CD14-positive monocyte (primary cell): ENCODE data around the gene SMIM22. TPM values are rescaled to one million over a fixed set of nuclear protein-coding genes. Genes with fewer than 3 reads are reported as not detected.

Experiments used
- DNase-seq, 3 donors: peaks; one replicate each; pipeline ENCODE4 v3.0.0-alpha.2; 2011 to 2022
- H2AFZ ChIP-seq: 2 replicates; pipeline ENCODE4 v1.6.0; 2012; ENCODE audit warnings: mild to moderate bottlenecking, low read depth, low read length, inconsistent platforms; ENCODE audit not compliant: insufficient read depth, poor library complexity, severe bottlenecking
- H3K27ac ChIP-seq, 2 donors: 1 replicate in 1 of 2; 2 replicates in 1 of 2; pipeline ENCODE4 v1.5.1; 2012 to 2013; ENCODE audit warnings: low read length in 2 of 2, control low read depth in 1 of 2, inconsistent platforms in 1 of 2, low read depth in 1 of 2, mild to moderate bottlenecking in 1 of 2
- H3K27me3 ChIP-seq, 2 donors: one replicate each; pipeline versions ENCODE4 v1.6.0 to v1.6.1; 2011 to 2013; ENCODE audit warnings: low read length in 2 of 2; ENCODE audit not compliant: control insufficient read depth in 2 of 2, insufficient read depth in 2 of 2
- H3K36me3 ChIP-seq, 2 donors: replicated peaks in 1 of 2; 1 replicate in 1 of 2; 2 replicates in 1 of 2; pipeline versions ENCODE4 v1.5.1 to v1.6.1; 2012 to 2013; ENCODE audit warnings: low read length in 2 of 2, control low read depth in 1 of 2, inconsistent platforms in 1 of 2, mild to moderate bottlenecking in 1 of 2; ENCODE audit not compliant: insufficient read depth in 2 of 2, control insufficient read depth in 1 of 2
- H3K4me1 ChIP-seq, 2 donors: 1 replicate in 1 of 2; 2 replicates in 1 of 2; pipeline versions ENCODE4 v1.5.1 to v1.6.1; 2012 to 2013; ENCODE audit warnings: low read length in 2 of 2, control low read depth in 1 of 2, inconsistent platforms in 1 of 2, mild to moderate bottlenecking in 1 of 2, moderate library complexity in 1 of 2; ENCODE audit not compliant: insufficient read depth in 2 of 2, control insufficient read depth in 1 of 2
- H3K4me2 ChIP-seq: replicated peaks from 2 replicates; pipeline ENCODE3; 2012; ENCODE audit warnings: low read length, moderate library complexity, mild to moderate bottlenecking; ENCODE audit not compliant: poor library complexity, severe bottlenecking; ENCODE audit errors: extremely low read depth
- H3K4me3 ChIP-seq, 3 experiments: fragments of 200-600 bp in 1 of 3; sonication (generic) in 1 of 3; replicated peaks in 1 of 3; 1 replicate in 2 of 3; 2 replicates in 1 of 3; pipeline ENCODE4 v1.5.1; 2011 to 2013; ENCODE audit warnings: low read length in 3 of 3, mild to moderate bottlenecking in 3 of 3, control low read depth in 2 of 3, low read depth in 2 of 3, inconsistent platforms in 1 of 3, moderate library complexity in 1 of 3
- H3K79me2 ChIP-seq: 2 replicates; pipeline ENCODE4 v1.6.0; 2012; ENCODE audit warnings: mild to moderate bottlenecking, control low read depth, inconsistent platforms, low read length, moderate library complexity; ENCODE audit not compliant: insufficient read depth
- H3K9ac ChIP-seq: 2 replicates; pipeline ENCODE4 v1.6.0; 2017; ENCODE audit warnings: low read length, mild to moderate bottlenecking; ENCODE audit not compliant: insufficient read depth, poor library complexity, severe bottlenecking
- H3K9me3 ChIP-seq, 2 donors: replicated peaks in 1 of 2; 1 replicate in 1 of 2; 2 replicates in 1 of 2; pipeline versions ENCODE4 v1.5.1 to v1.6.1; 2012 to 2013; ENCODE audit warnings: low read length in 2 of 2, control low read depth in 1 of 2; ENCODE audit not compliant: control insufficient read depth in 1 of 2, insufficient read depth in 1 of 2
- H4K20me1 ChIP-seq: 2 replicates; pipeline ENCODE4 v1.6.0; 2012; ENCODE audit warnings: mild to moderate bottlenecking, low read length, control low read depth, moderate library complexity; ENCODE audit not compliant: insufficient read depth
- H3K27ac Mint-ChIP-seq, 7 donors: one replicate each; pipeline ENCODE4 v1.8.0; 2020; ENCODE audit warnings: mild to moderate bottlenecking in 7 of 7, mixed read lengths in 7 of 7, moderate library complexity in 6 of 7, inconsistent platforms in 2 of 7
- H3K27me3 Mint-ChIP-seq, 3 donors: one replicate each; pipeline ENCODE4 v1.8.0; 2021 to 2022; ENCODE audit warnings: low read depth in 3 of 3, mild to moderate bottlenecking in 3 of 3, mixed read lengths in 3 of 3, moderate library complexity in 3 of 3, inconsistent platforms in 1 of 3
- H3K36me3 Mint-ChIP-seq, 2 donors: one replicate each; pipeline ENCODE4 v1.8.0; 2020; ENCODE audit warnings: mixed read lengths in 2 of 2, inconsistent platforms in 1 of 2, mild to moderate bottlenecking in 1 of 2
- H3K4me1 Mint-ChIP-seq: one replicate; pipeline ENCODE4 v1.8.0; 2020; ENCODE audit warnings: mild to moderate bottlenecking, mixed read lengths
- H3K4me3 Mint-ChIP-seq, 2 donors: one replicate each; pipeline ENCODE4 v1.8.0; 2020; ENCODE audit warnings: mild to moderate bottlenecking in 2 of 2, mixed read lengths in 2 of 2, moderate library complexity in 1 of 2
- H3K9me3 Mint-ChIP-seq, 7 donors: one replicate each; pipeline ENCODE4 v1.8.0; 2020 to 2022; ENCODE audit warnings: mixed read lengths in 7 of 7, mild to moderate bottlenecking in 6 of 7, moderate library complexity in 6 of 7, inconsistent platforms in 2 of 7
- WGBS: methylation state at CpG from one replicate; pipeline ENCODE4 v1.1.5; 2013; ENCODE audit warnings: missing lambda C conversion rate; ENCODE audit not compliant: insufficient coverage; 5-methylcytosine and 5-hydroxymethylcytosine counted together
- intact Hi-C, 2 donors: fragments of 100-400 bp; cut with micrococcal nuclease; formaldehyde crosslinking; loops; one replicate each; pipeline versions ENCODE4 v1.15.0 to v1.15.1; 2023
- polyA minus RNA-seq: library from RNA; depleted of rRNA, polyadenylated mRNA; stranded (reverse); fragments of >200 nt; gene quantifications from 2 replicates; pipeline ENCODE4 v1.2.3, GENCODE V29; 2012
- polyA plus RNA-seq, 3 donors: library from polyadenylated mRNA; depleted of rRNA in 1 of 3; unstranded in 2 of 3; stranded (reverse) in 1 of 3; fragments of 300-500 nt in 2 of 3; fragments of >200 nt in 1 of 3; fragmentation: Illumina TruSeq in 2 of 3; gene quantifications; 1 replicate in 2 of 3; 2 replicates in 1 of 3; pipeline ENCODE4 v1.2.3, GENCODE V29; 2012 to 2021
- total RNA-seq, 12 experiments: library from RNA in 1 of 12; stranded (reverse) in 1 of 12; fragments of 120-200 nt in 1 of 12; gene quantifications; one replicate each; pipeline ENCODE4 v1.2.4 and lab custom pipeline; 2013 to 2026; ENCODE audit warnings: mixed read lengths in 6 of 12, inconsistent platforms in 1 of 12
- TF ChIP-seq, protein P1 (sequence below): fragments of 200-600 bp; IDR thresholded peaks from one replicate; pipeline ENCODE4 v1.8.0; 2022; ENCODE audit warnings: antibody characterized with exemption, mild to moderate bottlenecking

SMIM22 gene, protein sequence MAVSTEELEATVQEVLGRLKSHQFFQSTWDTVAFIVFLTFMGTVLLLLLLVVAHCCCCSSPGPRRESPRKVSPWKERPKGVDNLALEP
- not detected for total RNA-seq (2013)
- not detected for polyA plus RNA-seq
- polyA minus RNA-seq, result not detected in 2 replicates
- 0 to 0.30 (median 0.06) reads per million in 11 experiments for total RNA-seq (lab: John Stamatoyannopoulos, UW)

DNA sequence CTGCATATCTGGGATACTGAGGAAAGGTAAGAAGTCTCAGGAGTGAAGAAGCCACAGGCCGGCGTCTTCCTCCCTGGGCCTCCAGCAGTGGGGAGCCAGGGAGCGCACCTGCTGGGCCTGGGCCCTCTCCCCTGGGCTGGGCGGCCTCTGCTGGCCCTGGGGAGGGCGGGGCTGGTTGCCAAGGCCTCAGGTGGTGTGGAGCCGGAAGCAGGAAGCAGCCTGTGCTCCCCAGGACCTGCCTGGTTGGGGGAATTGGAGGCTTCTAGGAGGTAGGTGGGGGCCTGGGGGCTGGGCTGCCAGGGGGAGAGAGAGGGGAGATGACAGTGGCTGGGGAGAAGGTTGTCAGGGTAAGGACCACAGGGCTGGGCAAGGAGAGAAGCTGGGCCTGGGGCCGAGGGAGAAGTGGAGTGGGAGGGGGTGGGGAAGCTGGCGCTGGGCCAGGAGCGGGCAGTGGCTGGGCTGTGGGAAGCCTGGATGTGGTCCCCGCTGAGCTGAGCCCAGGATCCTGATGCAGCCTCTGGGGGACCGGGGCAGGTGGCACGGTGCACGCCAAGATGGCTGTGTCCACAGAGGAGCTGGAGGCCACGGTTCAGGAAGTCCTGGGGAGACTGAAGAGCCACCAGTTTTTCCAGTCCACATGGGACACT lies at the start of gene SMIM22:
Gene SMIM22, plus strand, starts transcription at position 189 of the 647 bp plus-strand sequence. Its CDS starts 366 bp downstream, at position 555.
- peaks cover 9% of the 10 kb centered on the region for H3K4me1 Mint-ChIP-seq
- intact Hi-C loops, result no loop called here
- Histone ChIP-seq H2AFZ (no peak within 1 kb of the TSS), H3K36me3 (peaks cover 42 to 43% of the 10 kb centered on the region in 2 donors), H3K79me2 (peaks cover 12% of the 10 kb centered on the region), H3K4me1 (peaks cover 6 to 8% of the 10 kb centered on the region in 2 donors), H3K27me3 (no peaks in the 10 kb centered on the region), H3K27ac (no peak within 1 kb of the TSS), H4K20me1 (no peaks in the 10 kb centered on the region), H3K4me3 (no peak within 1 kb of the TSS), H3K9ac (no peak within 1 kb of the TSS), H3K4me2 (no peak within 1 kb of the TSS), H3K9me3 (no peaks in the 10 kb centered on the region)
- peaks cover 0 to 2% (median 0%) of the 10 kb centered on the region in 7 donors for H3K9me3 Mint-ChIP-seq
- no peak for DNase-seq
- peak within 1 kb of the TSS in 3 of 7 donors; percentile 13 to 20 (median 20) for H3K27ac Mint-ChIP-seq
- peaks cover 0 to 3% (median 0%) of the 10 kb centered on the region in 3 donors for H3K27me3 Mint-ChIP-seq
- 88% methylated on average over 14 of the region's 14 CpGs for WGBS
- peaks cover 21 to 46% of the 10 kb centered on the region in 2 donors for H3K36me3 Mint-ChIP-seq
- TF ChIP-seq, protein P1, sequence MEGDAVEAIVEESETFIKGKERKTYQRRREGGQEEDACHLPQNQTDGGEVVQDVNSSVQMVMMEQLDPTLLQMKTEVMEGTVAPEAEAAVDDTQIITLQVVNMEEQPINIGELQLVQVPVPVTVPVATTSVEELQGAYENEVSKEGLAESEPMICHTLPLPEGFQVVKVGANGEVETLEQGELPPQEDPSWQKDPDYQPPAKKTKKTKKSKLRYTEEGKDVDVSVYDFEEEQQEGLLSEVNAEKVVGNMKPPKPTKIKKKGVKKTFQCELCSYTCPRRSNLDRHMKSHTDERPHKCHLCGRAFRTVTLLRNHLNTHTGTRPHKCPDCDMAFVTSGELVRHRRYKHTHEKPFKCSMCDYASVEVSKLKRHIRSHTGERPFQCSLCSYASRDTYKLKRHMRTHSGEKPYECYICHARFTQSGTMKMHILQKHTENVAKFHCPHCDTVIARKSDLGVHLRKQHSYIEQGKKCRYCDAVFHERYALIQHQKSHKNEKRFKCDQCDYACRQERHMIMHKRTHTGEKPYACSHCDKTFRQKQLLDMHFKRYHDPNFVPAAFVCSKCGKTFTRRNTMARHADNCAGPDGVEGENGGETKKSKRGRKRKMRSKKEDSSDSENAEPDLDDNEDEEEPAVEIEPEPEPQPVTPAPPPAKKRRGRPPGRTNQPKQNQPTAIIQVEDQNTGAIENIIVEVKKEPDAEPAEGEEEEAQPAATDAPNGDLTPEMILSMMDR, result no peak
- H3K4me3 Mint-ChIP-seq, result peak within 1 kb of the TSS in 1 of 2 donors; percentile 4

DNA sequence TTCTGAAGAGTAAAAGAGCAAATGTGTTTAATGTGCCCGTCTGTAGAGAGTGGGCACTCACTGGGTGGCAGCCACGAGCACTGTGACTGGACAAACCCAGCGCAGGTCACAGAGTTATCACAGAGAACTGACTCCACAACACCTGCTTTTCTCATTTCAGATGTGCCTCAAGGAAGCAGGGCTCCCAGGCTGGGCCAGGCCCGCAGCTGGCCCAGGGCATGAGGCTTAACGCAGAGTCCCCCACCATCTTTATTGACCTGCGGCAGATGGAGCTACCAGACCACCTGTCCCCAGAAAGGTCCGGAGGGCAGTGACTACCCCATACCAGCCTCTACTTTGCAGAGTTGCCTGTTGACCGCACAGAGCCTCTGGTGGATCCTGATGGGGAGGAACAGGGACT lies 49.0 kb upstream of the SMIM22 start:
- peaks cover 8 to 10% of the 10 kb centered on the region in 2 donors for H3K36me3 Mint-ChIP-seq
- H3K79me2 ChIP-seq, result no peaks in the 10 kb centered on the region
- no peaks in the 10 kb centered on the region for H3K9me3 ChIP-seq
- H3K4me3 Mint-ChIP-seq, result no peak overlapping the region
- peaks cover 10% of the 10 kb centered on the region for H3K4me1 Mint-ChIP-seq
- no peak overlapping the region for H3K27ac ChIP-seq
- TF ChIP-seq, protein P1, result no peak
- H3K4me1 ChIP-seq, result peaks cover 4 to 6% of the 10 kb centered on the region in 2 donors
- no peaks in the 10 kb centered on the region for H4K20me1 ChIP-seq
- no peak overlapping the region for H3K9ac ChIP-seq
- WGBS, result 97% methylated on average over 4 of the region's 8 CpGs
- no peaks in the 10 kb centered on the region for H3K9me3 Mint-ChIP-seq
- intact Hi-C loops, result no loop called here
- H3K36me3 ChIP-seq, result peaks cover 12 to 16% of the 10 kb centered on the region in 2 donors
- DNase-seq, result no peak
- H3K4me2 ChIP-seq, result no peak overlapping the region
- H2AFZ ChIP-seq, result no peak overlapping the region
- no peaks in the 10 kb centered on the region for H3K27me3 ChIP-seq
- peaks cover 8 to 17% (median 12%) of the 10 kb centered on the region in 3 donors for H3K27me3 Mint-ChIP-seq
- no peak overlapping the region for H3K4me3 ChIP-seq
- no peak overlapping the region for H3K27ac Mint-ChIP-seq
